ENCODE measurements around the gene STK35.

The STK35 gene

GRCh38 chr20:2086177-2086979 is 15.2 kb upstream of the STK35 start:
- Histone ChIP-seq H3K27me3 (ENCODE audit: control insufficient read depth, insufficient read depth, low read length, poor library complexity, severe bottlenecking) (no peaks in the 10 kb centered on the region), H3K27ac (ENCODE audit: insufficient read depth, low read depth, low read length, poor library complexity, severe bottlenecking) (no peak overlapping the region), H3K4me3 (ENCODE audit: insufficient read depth, low read depth, low read length) (no peak overlapping the region), H3K9me3 (ENCODE audit: control insufficient read depth, low read length) (no peaks in the 10 kb centered on the region), H3K36me3 (ENCODE audit: control insufficient read depth, insufficient read depth, low read length) (no peaks in the 10 kb centered on the region), H3K4me1 (ENCODE audit: control insufficient read depth, insufficient read depth, low read length) (peaks cover 6% of the 10 kb centered on the region)
- WGBS, 2 experiments = 89 to 91% methylated on average over 11 of the region's 11 CpGs

DNA sequence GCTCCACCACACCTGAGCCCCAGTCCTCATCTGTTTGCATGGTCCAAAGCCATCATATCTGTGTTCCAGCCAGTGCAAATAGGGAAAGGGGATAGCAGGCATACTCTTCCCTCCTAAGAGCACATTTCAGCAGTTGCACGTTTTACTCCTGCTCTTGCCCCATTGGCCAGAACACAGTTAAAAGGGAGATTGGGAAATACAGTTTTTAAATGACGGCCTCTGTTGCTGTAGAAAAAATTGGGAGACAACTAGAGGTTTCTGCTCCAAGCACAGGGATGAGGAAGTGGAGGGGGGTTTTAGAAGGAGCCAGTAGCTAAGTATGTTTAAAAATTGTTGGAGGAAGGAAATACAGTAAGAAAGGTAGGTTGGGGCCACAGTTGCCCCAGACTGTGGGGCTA is 14.6 kb upstream of the STK35 start:
- H3K36me3 ChIP-seq (ENCODE audit: control insufficient read depth, insufficient read depth, low read length) = no peaks in the 10 kb centered on the region
- 91 to 92% methylated on average over 2 of the region's 2 CpGs for WGBS, 2 experiments
- no peak overlapping the region for H3K27ac ChIP-seq (ENCODE audit: insufficient read depth, low read depth, low read length, poor library complexity, severe bottlenecking)
- no peaks in the 10 kb centered on the region for H3K27me3 ChIP-seq (ENCODE audit: control insufficient read depth, insufficient read depth, low read length, poor library complexity, severe bottlenecking)
- H3K9me3 ChIP-seq (ENCODE audit: control insufficient read depth, low read length) = no peaks in the 10 kb centered on the region
- peaks cover 6% of the 10 kb centered on the region for H3K4me1 ChIP-seq (ENCODE audit: control insufficient read depth, insufficient read depth, low read length)
- H3K4me3 ChIP-seq (ENCODE audit: insufficient read depth, low read depth, low read length) = no peak overlapping the region

DNA sequence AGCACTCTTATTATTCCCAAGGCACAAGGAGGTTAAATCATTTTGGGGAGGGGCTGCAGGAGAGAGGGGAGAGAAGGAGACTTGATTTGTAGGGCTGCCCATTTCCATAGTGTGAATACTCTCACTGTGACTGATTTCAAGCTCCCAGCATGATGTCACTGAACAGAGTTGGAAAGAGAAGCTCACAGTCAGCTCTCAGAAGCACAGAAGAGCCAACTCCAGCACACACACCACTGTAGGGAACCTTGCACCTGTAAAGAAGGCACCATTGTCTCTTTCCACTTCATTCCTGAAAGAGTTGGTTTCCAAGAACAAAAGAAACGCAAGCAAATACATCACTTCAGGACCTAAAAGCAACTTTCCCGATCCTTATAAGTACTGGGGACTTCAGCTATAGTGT is 12.7 kb upstream of the STK35 start:
- Histone ChIP-seq H3K9me3 (ENCODE audit: control insufficient read depth, low read length) (no peaks in the 10 kb centered on the region), H3K4me1 (ENCODE audit: control insufficient read depth, insufficient read depth, low read length) (peaks cover 6% of the 10 kb centered on the region), H3K36me3 (ENCODE audit: control insufficient read depth, insufficient read depth, low read length) (no peaks in the 10 kb centered on the region), H3K27me3 (ENCODE audit: control insufficient read depth, insufficient read depth, low read length, poor library complexity, severe bottlenecking) (no peaks in the 10 kb centered on the region), H3K27ac (ENCODE audit: insufficient read depth, low read depth, low read length, poor library complexity, severe bottlenecking) (no peak overlapping the region), H3K4me3 (ENCODE audit: insufficient read depth, low read depth, low read length) (no peak overlapping the region)
- 3 to 9% methylated on average over 2 of the region's 2 CpGs for WGBS, 2 experiments

DNA sequence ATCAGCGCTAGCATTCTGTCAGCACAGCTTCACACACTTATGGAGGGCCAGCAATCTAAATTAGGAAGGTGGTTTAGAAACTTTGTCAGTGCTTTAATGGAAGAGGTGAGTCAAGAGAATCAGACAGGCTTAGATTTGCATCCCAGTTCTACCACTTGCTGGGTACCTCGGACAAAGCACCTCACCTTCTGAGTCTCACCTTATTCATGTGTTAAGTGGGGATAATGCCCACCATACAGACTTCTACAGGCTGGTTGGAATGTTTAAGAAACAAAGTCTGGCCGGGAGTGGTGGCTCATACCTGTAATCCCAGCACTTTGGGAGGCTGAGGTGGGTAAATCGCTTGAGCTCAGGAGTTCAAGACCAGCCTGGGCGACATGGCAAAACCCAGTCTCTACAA is 12.2 kb upstream of the STK35 start:
- WGBS, 2 experiments = 63 to 67% methylated on average over 5 of the region's 5 CpGs
- Histone ChIP-seq H3K4me1 (ENCODE audit: control insufficient read depth, insufficient read depth, low read length) (peaks cover 6% of the 10 kb centered on the region), H3K27me3 (ENCODE audit: control insufficient read depth, insufficient read depth, low read length, poor library complexity, severe bottlenecking) (no peaks in the 10 kb centered on the region), H3K9me3 (ENCODE audit: control insufficient read depth, low read length) (no peaks in the 10 kb centered on the region), H3K36me3 (ENCODE audit: control insufficient read depth, insufficient read depth, low read length) (no peaks in the 10 kb centered on the region), H3K4me3 (ENCODE audit: insufficient read depth, low read depth, low read length) (no peak overlapping the region), H3K27ac (ENCODE audit: insufficient read depth, low read depth, low read length, poor library complexity, severe bottlenecking) (no peak overlapping the region)

GRCh38 chr20:2093159-2093781 is 8.4 kb upstream of the STK35 start:
- WGBS, 2 experiments = 56 to 100% methylated on average over 1 to 3 of the region's 4 CpGs
- peaks cover 6% of the 10 kb centered on the region for H3K4me1 ChIP-seq (ENCODE audit: control insufficient read depth, insufficient read depth, low read length)

GRCh38 chr20:2093883-2094282 is 7.7 kb upstream of the STK35 start:
- no peak overlapping the region for H3K27ac ChIP-seq (ENCODE audit: insufficient read depth, low read depth, low read length, poor library complexity, severe bottlenecking)
- no peak overlapping the region for H3K4me3 ChIP-seq (ENCODE audit: insufficient read depth, low read depth, low read length)
- WGBS, 2 experiments = 67 to 69% methylated on average over 8 of the region's 8 CpGs
- H3K9me3 ChIP-seq (ENCODE audit: control insufficient read depth, low read length) = no peaks in the 10 kb centered on the region
- H3K4me1 ChIP-seq (ENCODE audit: control insufficient read depth, insufficient read depth, low read length) = peaks cover 4% of the 10 kb centered on the region
- H3K36me3 ChIP-seq (ENCODE audit: control insufficient read depth, insufficient read depth, low read length) = no peaks in the 10 kb centered on the region
- no peaks in the 10 kb centered on the region for H3K27me3 ChIP-seq (ENCODE audit: control insufficient read depth, insufficient read depth, low read length, poor library complexity, severe bottlenecking)

More at GRCh38 chr20:2093159-2093781, 8.4 kb upstream of the STK35 start:
- no peaks in the 10 kb centered on the region for H3K9me3 ChIP-seq (ENCODE audit: control insufficient read depth, low read length)
- no peaks in the 10 kb centered on the region for H3K36me3 ChIP-seq (ENCODE audit: control insufficient read depth, insufficient read depth, low read length)
- no peak overlapping the region for H3K27ac ChIP-seq (ENCODE audit: insufficient read depth, low read depth, low read length, poor library complexity, severe bottlenecking)
- H3K27me3 ChIP-seq (ENCODE audit: control insufficient read depth, insufficient read depth, low read length, poor library complexity, severe bottlenecking) = no peaks in the 10 kb centered on the region
- no peak overlapping the region for H3K4me3 ChIP-seq (ENCODE audit: insufficient read depth, low read depth, low read length)

GRCh38 chr20:2101865-2102584 is 398 bp downstream of the STK35 start:
- Histone ChIP-seq H3K36me3 (ENCODE audit: control insufficient read depth, insufficient read depth, low read length) (peaks cover 5% of the 10 kb centered on the region), H3K4me3 (ENCODE audit: insufficient read depth, low read depth, low read length) (peak overlapping the region; percentile 85), H3K27me3 (ENCODE audit: control insufficient read depth, insufficient read depth, low read length, poor library complexity, severe bottlenecking) (no peaks in the 10 kb centered on the region), H3K4me1 (ENCODE audit: control insufficient read depth, insufficient read depth, low read length) (peaks cover 3% of the 10 kb centered on the region), H3K9me3 (ENCODE audit: control insufficient read depth, low read length) (no peaks in the 10 kb centered on the region), H3K27ac (ENCODE audit: insufficient read depth, low read depth, low read length, poor library complexity, severe bottlenecking) (peak overlapping the region; percentile 100)
- WGBS, 2 experiments = 0% methylated on average over 64 of the region's 64 CpGs

DNA sequence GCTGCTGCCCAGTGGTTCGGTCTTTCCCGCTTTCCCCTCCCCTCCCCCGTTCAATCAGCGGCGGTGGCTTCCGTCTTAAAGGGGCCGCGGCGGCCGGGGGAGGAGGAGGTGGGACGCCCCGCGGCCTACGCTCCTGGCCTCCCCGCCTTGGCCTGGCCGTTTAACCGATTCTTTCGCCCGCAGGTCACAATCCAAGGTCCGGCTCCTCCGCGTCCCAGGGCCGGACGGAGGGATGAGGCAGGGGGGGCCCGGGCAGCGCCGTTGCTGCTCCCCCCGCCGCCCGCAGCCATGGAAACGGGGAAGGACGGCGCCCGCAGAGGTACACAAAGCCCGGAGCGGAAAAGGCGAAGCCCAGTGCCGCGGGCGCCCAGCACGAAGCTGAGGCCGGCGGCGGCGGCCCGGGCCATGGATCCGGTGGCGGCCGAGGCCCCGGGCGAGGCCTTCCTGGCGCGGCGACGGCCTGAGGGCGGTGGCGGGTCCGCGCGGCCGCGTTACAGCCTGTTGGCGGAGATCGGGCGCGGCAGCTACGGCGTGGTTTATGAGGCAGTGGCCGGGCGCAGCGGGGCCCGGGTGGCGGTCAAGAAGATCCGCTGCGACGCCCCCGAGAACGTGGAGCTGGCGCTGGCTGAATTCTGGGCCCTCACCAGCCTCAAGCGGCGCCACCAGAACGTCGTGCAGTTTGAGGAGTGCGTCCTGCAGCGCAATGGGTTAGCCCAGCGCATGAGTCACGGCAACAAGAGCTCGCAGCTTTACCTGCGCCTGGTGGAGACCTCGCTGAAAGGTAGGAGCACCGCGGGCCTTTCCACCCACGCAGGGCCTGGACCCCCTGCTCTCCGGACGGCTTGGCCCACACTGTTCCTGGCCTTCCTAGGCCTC is 1.2 kb downstream of the STK35 start:
- Histone ChIP-seq H3K27ac (ENCODE audit: insufficient read depth, low read depth, low read length, poor library complexity, severe bottlenecking) (peak overlapping the region; percentile 100), H3K36me3 (ENCODE audit: control insufficient read depth, insufficient read depth, low read length) (peaks cover 10% of the 10 kb centered on the region), H3K9me3 (ENCODE audit: control insufficient read depth, low read length) (no peaks in the 10 kb centered on the region), H3K4me3 (ENCODE audit: insufficient read depth, low read depth, low read length) (peak overlapping the region; percentile 85), H3K4me1 (ENCODE audit: control insufficient read depth, insufficient read depth, low read length) (peaks cover 3% of the 10 kb centered on the region), H3K27me3 (ENCODE audit: control insufficient read depth, insufficient read depth, low read length, poor library complexity, severe bottlenecking) (no peaks in the 10 kb centered on the region)
- 0% methylated on average over 95 of the region's 95 CpGs for WGBS, 2 experiments

DNA sequence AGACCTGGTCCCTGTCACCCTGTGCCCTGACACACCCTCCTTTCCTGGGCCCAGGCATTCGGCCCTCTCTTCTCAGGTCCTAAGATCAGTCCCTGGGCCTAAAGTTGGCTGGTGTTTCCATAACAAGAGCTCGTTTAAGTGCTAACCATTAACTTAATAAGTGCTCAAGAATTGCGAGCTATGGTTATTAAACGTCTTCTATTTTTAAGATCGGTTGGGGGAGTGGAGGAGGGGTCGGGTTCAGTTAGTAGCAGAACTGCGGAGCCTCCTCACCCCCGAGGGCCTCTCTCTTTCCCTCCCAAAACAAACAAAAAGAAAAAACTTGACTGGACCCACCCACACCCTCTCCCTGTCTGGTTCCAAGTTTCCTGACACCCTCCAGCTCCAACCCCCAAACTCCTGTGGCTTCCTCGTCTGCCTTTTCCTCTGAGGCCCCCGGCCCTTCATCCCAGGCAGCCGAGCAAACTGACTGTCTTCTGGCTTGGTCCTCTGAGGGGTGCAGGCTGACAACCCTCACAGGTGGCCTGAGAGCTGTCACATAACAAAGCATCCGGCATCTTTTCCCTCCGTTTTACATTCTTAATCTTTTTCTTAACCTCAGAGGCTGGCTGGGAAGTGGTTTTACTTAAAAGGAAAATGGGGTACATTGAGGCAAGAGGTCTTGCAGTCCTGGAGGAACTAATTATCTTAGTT is 2.0 kb downstream of the STK35 start:
- peaks cover 3% of the 10 kb centered on the region for H3K4me1 ChIP-seq (ENCODE audit: control insufficient read depth, insufficient read depth, low read length)
- 6 to 7% methylated on average over 9 to 13 of the region's 13 CpGs for WGBS, 2 experiments
- H3K9me3 ChIP-seq (ENCODE audit: control insufficient read depth, low read length) = no peaks in the 10 kb centered on the region
- H3K4me3 ChIP-seq (ENCODE audit: insufficient read depth, low read depth, low read length) = peak overlapping the region; percentile 85
- H3K36me3 ChIP-seq (ENCODE audit: control insufficient read depth, insufficient read depth, low read length) = peaks cover 10% of the 10 kb centered on the region
- H3K27ac ChIP-seq (ENCODE audit: insufficient read depth, low read depth, low read length, poor library complexity, severe bottlenecking) = no peak overlapping the region
- H3K27me3 ChIP-seq (ENCODE audit: control insufficient read depth, insufficient read depth, low read length, poor library complexity, severe bottlenecking) = no peaks in the 10 kb centered on the region

Measured in ectodermal cell (in vitro differentiated cells).